NT2/D1 (cell line): ENCODE results near the gene REP15.

Source experiments
- DNase-seq: peaks from one replicate; pipeline ENCODE4 v3.0.0-alpha.2; 2011; ENCODE audit warnings: low read depth, low spot score
- H3K27me3 ChIP-seq: 2 replicates; pipeline ENCODE4 v1.6.0; 2011; ENCODE audit warnings: mild to moderate bottlenecking; ENCODE audit not compliant: insufficient read length, insufficient read depth
- H3K36me3 ChIP-seq: 2 replicates; pipeline ENCODE4 v1.6.1; 2011; ENCODE audit warnings: mild to moderate bottlenecking, low read length, mixed read lengths; ENCODE audit not compliant: insufficient read depth, insufficient read length
- H3K4me1 ChIP-seq: 2 replicates; pipeline ENCODE4 v1.5.1; 2011; ENCODE audit not compliant: insufficient read depth, insufficient read length
- H3K4me3 ChIP-seq: 2 replicates; pipeline ENCODE4 v1.5.1; 2011; ENCODE audit warnings: low read depth; ENCODE audit not compliant: insufficient read length
- H3K9ac ChIP-seq: 2 replicates; pipeline ENCODE4 v1.6.0; 2011; ENCODE audit warnings: low read depth; ENCODE audit not compliant: insufficient read length
- H3K9me3 ChIP-seq: 2 replicates; pipeline ENCODE4 v1.5.1; 2011; ENCODE audit warnings: mild to moderate bottlenecking, low read length; ENCODE audit not compliant: insufficient read depth
- SUZ12 ChIP-seq: IDR thresholded peaks from 2 replicates; pipeline ENCODE4 v1.6.1; 2011; ENCODE audit not compliant: insufficient read length, insufficient read depth; ENCODE audit errors: extremely low read depth
- YY1 ChIP-seq: IDR thresholded peaks from 2 replicates; pipeline ENCODE4 v1.6.1; 2011; ENCODE audit not compliant: insufficient read length, insufficient read depth
- ZNF274 ChIP-seq: IDR thresholded peaks from 2 replicates; pipeline ENCODE4 v1.6.1; 2011; ENCODE audit warnings: mild to moderate bottlenecking, low read depth, low read length

REP15 gene

DNA sequence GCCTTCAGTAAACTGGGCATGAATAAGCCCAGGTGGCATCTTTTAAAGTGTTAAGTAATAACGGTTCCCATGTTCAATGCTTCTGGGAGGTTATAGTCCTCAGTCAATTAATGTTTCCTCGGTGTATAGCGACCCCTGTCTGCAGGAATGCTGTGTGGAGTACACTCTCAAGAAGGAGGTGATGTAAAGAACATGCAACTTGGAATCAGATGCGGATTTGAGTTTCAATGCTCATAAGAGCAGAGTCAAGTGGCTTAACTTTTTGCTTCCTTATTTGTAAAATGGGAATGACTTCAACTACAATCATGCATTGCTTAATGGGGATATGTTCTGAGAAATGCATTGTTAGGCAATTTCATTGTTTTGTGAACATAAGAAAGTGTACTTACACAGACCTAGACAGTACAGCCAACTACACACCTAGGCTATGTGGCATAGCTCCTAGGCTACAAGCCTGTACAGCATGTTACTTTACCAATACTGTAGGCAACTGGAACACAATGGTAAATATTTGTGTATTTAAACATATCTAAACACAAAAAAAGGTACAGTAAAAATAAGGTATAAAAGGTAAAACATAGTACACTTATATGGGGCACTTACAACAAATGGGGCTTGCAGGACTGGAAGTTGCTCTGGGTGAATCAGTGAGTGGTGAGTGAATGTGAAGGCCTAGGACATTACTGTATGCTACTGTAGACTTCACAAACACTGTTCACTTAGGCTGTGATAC lies 7.6 kb downstream of the REP15 start:
- Histone ChIP-seq H3K9ac (no peak overlapping the region), H3K4me3 (no peak overlapping the region), H3K4me1 (no peaks in the 10 kb centered on the region), H3K36me3 (no peaks in the 10 kb centered on the region), H3K27me3 (peaks cover 2% of the 10 kb centered on the region), H3K9me3 (no peaks in the 10 kb centered on the region)
- peak; percentile 99 for DNase-seq
- TF ChIP-seq ZNF274 (no peak), SUZ12 (no peak), YY1 (no peak)

DNA sequence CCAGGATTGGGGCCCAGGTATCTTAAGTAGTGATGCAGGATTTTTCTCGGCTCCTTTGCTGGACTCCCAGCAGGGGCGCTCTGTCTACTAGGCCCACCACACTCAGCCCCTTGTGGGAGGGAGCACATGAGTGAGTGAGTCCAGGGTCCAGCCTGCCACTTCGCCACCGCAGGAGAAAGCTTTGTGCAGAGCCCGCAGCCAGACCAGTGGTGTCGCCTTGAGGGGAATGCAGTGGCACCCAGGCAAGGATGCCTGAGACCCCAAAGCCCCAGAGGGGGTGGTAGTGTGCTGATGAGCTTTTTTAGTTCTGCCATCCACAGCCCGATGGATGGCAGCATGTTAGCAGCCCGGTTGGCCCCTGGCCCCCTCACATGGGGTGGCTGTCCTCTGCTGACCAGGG lies 9.0 kb downstream of the REP15 start:
- Histone ChIP-seq H3K36me3 (no peaks in the 10 kb centered on the region), H3K27me3 (peaks cover 2% of the 10 kb centered on the region), H3K4me3 (no peak overlapping the region), H3K9me3 (no peaks in the 10 kb centered on the region), H3K4me1 (no peaks in the 10 kb centered on the region), H3K9ac (no peak overlapping the region)
- peak; percentile 38 for DNase-seq
- TF ChIP-seq SUZ12 (no peak), ZNF274 (no peak), YY1 (no peak)

DNA sequence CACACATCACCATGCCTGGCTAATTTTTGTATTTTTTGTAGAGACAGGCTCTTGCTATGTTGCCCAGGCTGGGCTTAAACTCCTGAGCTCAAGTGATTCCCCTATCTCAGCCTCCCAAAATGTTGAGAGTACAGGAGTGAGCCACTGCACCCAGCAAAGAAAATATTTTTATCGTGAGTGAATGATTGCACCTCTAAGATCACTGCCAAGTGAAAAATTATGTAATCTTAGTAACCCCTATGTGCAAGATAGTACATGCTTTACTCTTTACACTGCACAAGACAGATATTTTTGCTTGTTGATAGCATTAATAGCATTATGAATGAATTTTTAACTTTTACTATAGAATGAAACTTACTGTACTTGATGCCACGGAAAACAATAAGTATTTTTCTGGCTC lies 11.0 kb downstream of the REP15 start:
- no peak overlapping the region for H3K4me3 ChIP-seq
- peaks cover 2% of the 10 kb centered on the region for H3K27me3 ChIP-seq
- H3K36me3 ChIP-seq = no peaks in the 10 kb centered on the region
- no peak for TF ChIP-seq SUZ12
- no peak for TF ChIP-seq YY1
- no peak for TF ChIP-seq ZNF274
- no peaks in the 10 kb centered on the region for H3K9me3 ChIP-seq
- H3K9ac ChIP-seq = no peak overlapping the region
- no peaks in the 10 kb centered on the region for H3K4me1 ChIP-seq
- no peak for DNase-seq

DNA sequence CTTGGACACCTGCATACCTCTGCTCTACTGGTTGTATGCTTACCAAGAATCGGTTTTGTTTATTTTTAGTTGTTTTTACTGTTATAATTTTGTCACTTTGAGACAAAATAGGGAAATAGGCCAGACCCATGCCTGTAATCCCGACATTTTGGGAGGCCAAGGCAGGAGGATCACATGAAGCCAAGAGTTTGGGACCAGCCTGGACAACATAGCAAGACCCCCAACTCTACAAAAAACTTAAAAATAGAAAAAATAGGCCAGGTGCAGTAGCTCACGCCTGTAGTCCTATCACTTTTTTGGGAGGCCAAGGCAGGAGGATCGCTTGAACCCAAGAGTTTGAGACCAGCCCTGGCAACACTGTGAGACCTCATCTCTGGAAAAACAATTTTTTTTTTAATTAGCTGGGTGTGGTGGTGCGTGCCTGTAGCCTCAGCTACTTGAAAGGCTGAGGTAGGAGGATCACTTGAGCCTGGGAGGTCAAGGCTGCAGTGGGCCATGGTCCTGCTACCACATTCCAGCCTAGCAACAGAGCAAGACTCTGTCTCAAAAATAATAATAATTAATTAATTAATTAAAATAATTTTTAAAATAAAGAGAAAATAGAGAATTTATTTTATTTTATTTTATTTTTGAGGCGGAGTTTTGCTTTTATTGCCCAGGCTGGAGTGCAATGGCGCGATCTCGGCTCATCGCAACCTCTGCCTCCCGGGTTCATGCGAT lies 13.1 kb downstream of the REP15 start:
- Histone ChIP-seq H3K4me1 (no peaks in the 10 kb centered on the region), H3K9me3 (no peaks in the 10 kb centered on the region), H3K27me3 (peaks cover 2% of the 10 kb centered on the region), H3K9ac (no peak overlapping the region), H3K36me3 (peaks cover 21% of the 10 kb centered on the region), H3K4me3 (no peak overlapping the region)
- no peak for TF ChIP-seq ZNF274
- TF ChIP-seq SUZ12 = no peak
- no peak for TF ChIP-seq YY1
- DNase-seq = no peak

DNA sequence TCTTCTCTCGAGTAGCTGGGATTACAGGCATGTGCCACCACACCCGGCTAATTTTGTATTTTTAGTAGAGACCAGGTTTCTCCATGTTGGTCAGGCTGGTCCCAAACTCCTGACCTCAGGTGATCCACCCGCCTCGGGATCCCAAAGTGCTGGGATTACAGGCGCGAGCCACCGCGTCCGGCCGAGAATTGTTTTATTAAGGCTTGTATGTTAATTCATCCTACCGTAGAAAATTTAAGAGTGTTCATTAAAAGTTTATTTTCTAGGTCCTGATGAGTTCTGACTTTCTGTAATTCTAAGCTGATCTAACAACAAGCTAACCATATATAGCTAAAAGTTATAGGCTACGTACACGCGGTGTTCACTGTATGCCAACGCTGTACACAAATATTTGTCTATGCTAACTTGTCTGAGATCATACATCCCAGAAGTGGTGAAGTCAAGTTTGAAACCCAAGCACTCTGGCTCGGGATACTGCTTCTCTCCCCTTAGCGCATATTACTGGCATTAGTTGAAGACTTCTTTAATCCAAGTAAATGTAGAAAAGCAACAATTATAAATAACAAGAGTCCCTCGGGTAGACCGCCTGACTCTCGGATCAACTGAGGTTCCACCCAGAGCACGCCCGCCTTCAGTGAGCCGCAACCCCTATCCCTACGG lies 13.8 kb downstream of the REP15 start:
- DNase-seq = no peak
- Histone ChIP-seq H3K9me3 (no peaks in the 10 kb centered on the region), H3K4me3 (peak overlapping the region; percentile 99), H3K36me3 (peaks cover 26% of the 10 kb centered on the region), H3K9ac (peak overlapping the region; percentile 99), H3K4me1 (no peaks in the 10 kb centered on the region), H3K27me3 (peaks cover 2% of the 10 kb centered on the region)
- no peak for TF ChIP-seq YY1
- no peak for TF ChIP-seq SUZ12
- TF ChIP-seq ZNF274 = no peak

DNA sequence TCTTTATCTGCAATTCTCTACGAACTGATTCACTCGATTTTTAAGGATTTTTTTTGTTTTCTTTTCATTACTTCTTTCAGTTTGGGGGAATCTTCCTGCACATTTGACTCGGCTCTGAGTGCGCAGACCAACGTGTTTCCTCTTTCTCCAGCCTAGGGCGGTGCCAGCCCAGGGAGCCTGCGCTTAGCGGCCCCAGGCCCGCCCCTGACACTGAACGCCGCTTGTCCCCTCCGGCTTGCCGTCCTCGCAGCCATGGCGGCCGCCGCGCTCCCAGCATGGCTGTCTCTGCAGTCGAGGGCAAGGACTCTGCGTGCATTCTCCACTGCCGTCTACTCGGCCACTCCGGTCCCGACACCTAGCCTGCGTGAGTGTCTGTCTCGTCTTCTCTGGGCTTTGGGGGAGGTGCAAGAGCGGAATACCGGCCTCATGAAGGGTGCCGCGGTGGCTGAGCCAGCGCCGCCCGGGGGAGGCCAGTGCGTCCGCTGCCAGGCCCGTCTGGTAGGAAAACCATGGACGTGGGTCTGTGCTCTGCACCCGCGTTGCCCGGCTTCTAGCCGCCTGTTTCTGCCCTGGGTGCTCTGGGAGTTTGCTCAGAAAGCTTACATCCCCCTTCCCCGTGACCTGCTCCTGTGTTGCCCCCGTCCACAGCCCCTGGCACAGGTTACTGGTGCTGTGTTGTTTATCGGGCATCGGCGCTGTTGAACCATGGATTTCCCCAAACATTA lies 14.5 kb downstream of the REP15 start, which contains the start of gene MRPS35:
Gene MRPS35, plus strand, starts transcription at position 241 of the 725 bp plus-strand sequence. Its CDS starts 12 bp downstream, at position 253.
- TF ChIP-seq YY1 (peak; percentile 97), SUZ12 (no peak), ZNF274 (no peak)
- Histone ChIP-seq H3K9me3 (no peaks in the 10 kb centered on the region), H3K4me3 (peak within 1 kb of the TSS; percentile 99), H3K27me3 (peaks cover 2% of the 10 kb centered on the region), H3K9ac (peak within 1 kb of the TSS; percentile 99), H3K36me3 (peaks cover 33% of the 10 kb centered on the region), H3K4me1 (no peaks in the 10 kb centered on the region)
- peak; percentile 97 for DNase-seq

DNA sequence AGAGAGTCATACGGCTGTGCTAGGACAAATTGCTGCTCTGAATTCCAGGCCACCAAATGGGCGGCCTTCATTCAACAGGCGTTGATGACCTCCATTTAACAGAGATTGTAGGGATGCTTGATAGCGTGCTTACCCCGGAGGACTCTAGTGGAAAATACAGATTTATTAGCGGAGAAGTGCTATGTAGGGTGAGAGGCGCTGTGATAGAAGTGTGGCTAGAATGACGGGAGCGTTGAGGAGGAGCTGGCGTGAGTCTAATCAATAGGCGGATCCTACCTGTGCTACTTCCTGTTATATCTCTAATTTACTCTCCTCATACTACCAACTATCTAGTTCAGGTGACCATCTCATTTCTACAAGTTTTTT lies 15.1 kb downstream of the REP15 start:
- Histone ChIP-seq H3K36me3 (peaks cover 39% of the 10 kb centered on the region), H3K4me1 (no peaks in the 10 kb centered on the region), H3K27me3 (peaks cover 2% of the 10 kb centered on the region), H3K4me3 (peak overlapping the region; percentile 99), H3K9ac (peak overlapping the region; percentile 99), H3K9me3 (no peaks in the 10 kb centered on the region)
- peak; percentile 36 for DNase-seq
- no peak for TF ChIP-seq SUZ12
- no peak for TF ChIP-seq YY1
